ENCODE data around the gene RPL19.
"Not testable (repeated sequence)": the region's sequence is repeated elsewhere in the genome, so short reads cannot be mapped to it uniquely, and the experiment has no call there.

The RPL19 gene

GRCh38 chr17:39243155-39243554, 43.1 kb downstream of the RPL19 start:
- H3K4me2 ChIP-seq, result peak overlapping the region; percentile 79 to 98 (median 96); a peak in 19 of 22 replicates
- H4K20me1 ChIP-seq, result peaks cover 0 to 7% (median 4%) of the 10 kb centered on the region in 11 experiments; a peak in 8 of 22 replicates
- TF ChIP-seq Cebpa-rat (IDR thresholded peaks at IDR 0.05), result no peak
- H3K9ac ChIP-seq, result peak overlapping the region in 8 of 11 experiments; percentile 49 to 69 (median 61); a peak in 6 of 22 replicates
- H3K4me3 ChIP-seq, result peak overlapping the region in 2 of 10 experiments; percentile 32 to 49; a peak in 1 of 20 replicates
- H3K36me3 ChIP-seq, result no peaks in the 10 kb centered on the region
- peaks cover 25 to 69% (median 60%) of the 10 kb centered on the region in 10 experiments for H3K4me1 ChIP-seq
- no peaks in the 10 kb centered on the region; a peak in 1 of 22 replicates for H3K27me3 ChIP-seq
- no peaks in the 10 kb centered on the region for H3K9me3 ChIP-seq (replicated peaks in 1 of 11)
- H3K27ac ChIP-seq, result peak overlapping the region in 7 of 11 experiments; percentile 53 to 76 (median 66); a peak in 9 of 22 replicates

DNA sequence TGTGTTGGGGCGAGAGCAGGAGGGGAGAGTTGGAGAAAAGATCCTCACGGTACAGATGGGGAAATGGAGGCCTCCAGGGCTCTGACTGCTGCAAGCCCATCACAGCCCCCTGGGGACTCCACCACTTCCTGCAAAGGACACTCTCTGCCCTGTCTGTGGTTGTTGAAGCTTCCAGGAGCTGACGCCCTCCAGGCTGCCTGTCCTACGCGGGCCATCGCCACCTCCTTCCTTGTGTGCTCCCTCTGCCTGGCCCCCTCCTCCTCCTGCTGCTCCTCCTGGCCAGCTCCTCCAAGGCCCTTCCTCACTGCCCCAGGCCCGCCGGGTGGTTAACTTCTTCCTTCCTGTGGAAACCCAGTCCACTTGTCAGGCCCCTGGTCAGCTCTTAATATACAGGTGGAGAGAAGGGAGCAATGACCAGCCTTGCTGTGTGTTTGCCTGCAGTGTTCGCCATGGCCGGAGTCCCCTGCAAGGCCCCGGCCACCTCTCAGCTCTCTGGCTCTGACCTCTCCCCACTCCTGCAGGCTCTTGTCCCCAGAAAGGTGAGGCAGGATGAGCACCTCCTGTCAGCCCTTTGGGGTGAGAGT, 44.0 kb downstream of the RPL19 start:
- peaks cover 0 to 7% (median 4%) of the 10 kb centered on the region in 11 experiments; a peak in 8 of 22 replicates for H4K20me1 ChIP-seq
- H3K27ac ChIP-seq, result peak overlapping the region in 9 of 11 experiments; percentile 22 to 76 (median 66); a peak in 17 of 22 replicates
- H3K4me1 ChIP-seq, result peaks cover 16 to 60% (median 50%) of the 10 kb centered on the region in 10 experiments
- TF ChIP-seq Cebpa-rat (IDR thresholded peaks at IDR 0.05), result peak in 5 of 11 experiments; percentile 18 to 80 (median 64); a peak in 4 of 22 replicates
- no peaks in the 10 kb centered on the region for H3K36me3 ChIP-seq
- peak overlapping the region in 9 of 10 experiments; percentile 11 to 60 (median 43); a peak in 15 of 20 replicates for H3K4me3 ChIP-seq
- H3K9ac ChIP-seq, result peak overlapping the region; percentile 13 to 69 (median 56); a peak in 16 of 22 replicates
- H3K27me3 ChIP-seq, result no peaks in the 10 kb centered on the region; a peak in 1 of 22 replicates
- H3K4me2 ChIP-seq, result peak overlapping the region; percentile 79 to 98 (median 96)
- no peaks in the 10 kb centered on the region for H3K9me3 ChIP-seq (replicated peaks in 1 of 11)

DNA sequence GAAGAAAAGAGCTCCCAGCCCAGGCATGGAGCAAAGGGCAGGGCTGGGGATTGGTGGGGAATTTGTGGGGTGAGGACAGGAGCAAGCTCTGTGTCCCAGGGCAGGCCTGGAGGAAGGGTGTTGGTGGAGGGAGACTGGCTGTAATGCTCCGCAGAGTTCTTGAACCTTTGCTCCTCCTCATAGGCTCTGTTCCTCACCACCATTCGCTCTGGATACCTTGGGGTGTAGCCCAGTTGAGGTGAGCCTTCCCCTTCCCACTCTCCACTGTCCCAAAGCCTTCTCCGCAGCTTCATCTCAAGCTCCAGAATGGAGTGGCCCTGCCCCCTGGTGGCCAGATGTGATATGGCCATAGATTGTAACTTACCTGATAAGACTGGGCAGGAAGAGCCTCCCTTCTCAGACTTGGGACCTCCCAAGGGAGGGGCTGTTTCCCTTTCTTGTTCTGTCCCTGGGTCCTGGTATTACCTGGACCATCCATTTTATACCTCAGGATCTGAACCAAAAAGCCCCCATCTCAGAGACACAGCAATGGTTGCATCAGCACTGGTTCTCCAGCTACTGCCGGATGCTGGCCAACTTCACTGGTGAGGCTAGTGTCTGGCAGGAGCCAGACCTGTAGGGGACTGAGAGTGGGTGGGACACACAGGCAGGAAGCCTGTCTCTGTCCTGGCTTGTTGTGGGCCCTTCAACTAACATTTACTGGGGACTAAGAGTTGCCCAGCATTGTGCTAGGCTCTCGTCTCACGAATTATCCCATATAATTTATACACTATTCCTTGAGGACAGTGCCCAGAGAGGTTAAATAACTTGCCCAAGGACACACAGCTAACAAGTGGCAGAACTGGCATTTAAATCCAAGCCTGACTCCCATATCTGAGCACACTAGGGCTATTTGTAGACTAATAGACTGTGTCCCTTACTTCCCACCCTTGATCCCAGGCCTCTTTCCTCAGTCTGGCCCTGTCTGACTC, 44.8 kb downstream of the RPL19 start:
- TF ChIP-seq Cebpa-rat (IDR thresholded peaks at IDR 0.05), result no peak
- peak overlapping the region; percentile 79 to 98 (median 96) for H3K4me2 ChIP-seq
- H3K4me3 ChIP-seq, result peak overlapping the region in 8 of 10 experiments; percentile 30 to 60 (median 44); a peak in 15 of 20 replicates
- H3K27me3 ChIP-seq, result no peaks in the 10 kb centered on the region
- peak overlapping the region in 9 of 11 experiments; percentile 22 to 76 (median 66); a peak in 17 of 22 replicates for H3K27ac ChIP-seq
- H4K20me1 ChIP-seq, result peaks cover 0 to 7% (median 4%) of the 10 kb centered on the region in 11 experiments; a peak in 8 of 22 replicates
- no peaks in the 10 kb centered on the region for H3K36me3 ChIP-seq
- no peaks in the 10 kb centered on the region for H3K9me3 ChIP-seq (replicated peaks in 1 of 11)
- H3K4me1 ChIP-seq, result peaks cover 16 to 52% (median 43%) of the 10 kb centered on the region in 10 experiments
- peak overlapping the region in 10 of 11 experiments; percentile 28 to 69 (median 58); a peak in 15 of 22 replicates for H3K9ac ChIP-seq

DNA sequence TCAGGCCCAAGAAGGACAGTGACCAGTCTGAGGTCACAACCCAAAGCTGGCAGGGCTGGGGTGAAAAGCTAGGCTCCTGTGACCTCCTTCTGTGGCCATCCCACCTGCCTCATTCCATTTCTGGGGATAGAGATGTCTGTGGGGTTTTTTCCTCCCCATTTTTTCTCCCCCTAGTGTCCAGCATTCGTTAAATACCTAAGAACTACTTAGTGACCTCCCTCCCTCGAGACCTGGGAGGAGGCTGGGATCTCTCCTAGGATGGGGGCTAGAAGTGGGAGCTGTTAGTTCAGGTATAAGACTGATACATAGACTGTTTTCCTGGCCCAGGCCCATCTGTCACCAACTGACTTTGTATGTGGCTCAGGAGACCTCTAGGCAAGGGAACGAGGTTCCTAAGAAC, 46.2 kb downstream of the RPL19 start:
- Histone ChIP-seq H3K9me3 (replicated peaks in 1 of 11) (no peaks in the 10 kb centered on the region), H3K4me1 (peaks cover 16 to 47% (median 41%) of the 10 kb centered on the region in 10 experiments), H4K20me1 (peaks cover 0 to 7% (median 4%) of the 10 kb centered on the region in 11 experiments; a peak in 8 of 22 replicates), H3K27ac (no peak overlapping the region), H3K4me3 (no peak overlapping the region), H3K27me3 (no peaks in the 10 kb centered on the region), H3K4me2 (no peak overlapping the region), H3K9ac (no peak overlapping the region), H3K36me3 (0 out of 22 replicates have a peak, but pooled peaks cover 0 to 3% (median 0%) of the 10 kb centered on the region in 11 experiments)
- no peak for TF ChIP-seq Cebpa-rat (IDR thresholded peaks at IDR 0.05)

DNA sequence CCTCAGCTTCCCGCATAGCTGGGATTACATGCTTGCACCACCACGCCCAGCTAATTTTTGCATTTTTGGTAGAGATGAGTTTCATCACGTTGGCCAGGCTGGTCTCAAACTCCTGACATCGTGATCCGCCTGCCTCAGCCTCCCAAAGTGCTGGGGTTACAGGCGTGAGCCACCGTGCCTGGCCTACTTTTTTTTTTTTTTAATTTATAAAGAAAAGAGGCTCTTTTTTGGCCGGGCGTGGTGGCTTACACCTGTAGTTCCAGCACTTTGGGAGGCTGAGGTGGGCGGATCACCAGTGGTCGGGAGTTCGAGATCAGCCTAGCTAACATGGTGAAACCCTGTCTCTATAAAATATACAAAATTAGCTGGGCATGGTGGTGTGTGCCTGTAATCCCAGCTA, 50.0 kb downstream of the RPL19 start:
- peaks cover 0 to 32% (median 17%) of the 10 kb centered on the region in 11 experiments; a peak in 13 of 22 replicates for H3K36me3 ChIP-seq
- not testable (repeated sequence) for H3K4me3 ChIP-seq; H3K27me3 ChIP-seq; H3K9ac ChIP-seq; H3K9me3 ChIP-seq (replicated peaks in 1 of 11); H3K4me1 ChIP-seq; H4K20me1 ChIP-seq; H3K4me2 ChIP-seq; H3K27ac ChIP-seq

GRCh38 chr17:39251997-39252396, 51.9 kb downstream of the RPL19 start:
- no peak overlapping the region for H3K4me2 ChIP-seq
- no peaks in the 10 kb centered on the region for H3K9me3 ChIP-seq (replicated peaks in 1 of 11)

GRCh38 chr17:39252788-39253460, 52.8 kb downstream of the RPL19 start:
- no peaks in the 10 kb centered on the region for H3K9me3 ChIP-seq (replicated peaks in 1 of 11)
- H3K4me3 ChIP-seq, result no peak overlapping the region
- H3K4me1 ChIP-seq, result peaks cover 0 to 2% (median 0%) of the 10 kb centered on the region in 10 experiments; a peak in 1 of 20 replicates
- no peaks in the 10 kb centered on the region for H3K27me3 ChIP-seq
- no peak overlapping the region for H3K9ac ChIP-seq
- H3K4me2 ChIP-seq, result no peak overlapping the region
- no peak for TF ChIP-seq Cebpa-rat (IDR thresholded peaks at IDR 0.05)
- peaks cover 0 to 58% (median 25%) of the 10 kb centered on the region in 11 experiments; a peak in 16 of 22 replicates for H3K36me3 ChIP-seq
- no peaks in the 10 kb centered on the region; a peak in 1 of 22 replicates for H4K20me1 ChIP-seq
- H3K27ac ChIP-seq, result no peak overlapping the region

More at GRCh38 chr17:39251997-39252396, 51.9 kb downstream of the RPL19 start:
- no peak overlapping the region for H3K9ac ChIP-seq
- H3K27ac ChIP-seq, result no peak overlapping the region
- no peaks in the 10 kb centered on the region for H3K27me3 ChIP-seq
- H3K36me3 ChIP-seq, result peaks cover 0 to 49% (median 18%) of the 10 kb centered on the region in 11 experiments; a peak in 14 of 22 replicates
- no peak for TF ChIP-seq Cebpa-rat (IDR thresholded peaks at IDR 0.05)
- no peak overlapping the region for H3K4me3 ChIP-seq
- H4K20me1 ChIP-seq, result no peaks in the 10 kb centered on the region; a peak in 1 of 22 replicates
- H3K4me1 ChIP-seq, result peaks cover 0 to 8% (median 5%) of the 10 kb centered on the region in 10 experiments; a peak in 5 of 20 replicates

Measured in BLaER1 treated with 17β-estradiol and CSF1 and Interleukin-3, amounts not matched to agents 10 nM and 100 nM (cell line).